NCI-H345 treated with DMSO at 0.1 percent for 48 hours (cell line): ENCODE measurements around the gene SRPX.

Source experiments
- DNase-seq: peaks from one replicate; lab custom pipeline; 2025; ENCODE audit not compliant: unreplicated experiment; lab: John Stamatoyannopoulos, UW

SRPX gene

GRCh38 chrX:38142610-38143009 lies 78.1 kb downstream of the SRPX start:
- no peak for DNase-seq

GRCh38 chrX:38138900-38139299 lies 81.8 kb downstream of the SRPX start:
- no peak for DNase-seq

GRCh38 chrX:38138157-38138891 lies 82.3 kb downstream of the SRPX start:
- no peak for DNase-seq

- no peak for DNase-seq
These were observed 91.3 kb downstream of the SRPX start for GRCh38 chrX:38129366-38129765.

- no peak for DNase-seq
These were observed 92.7 kb downstream of the SRPX start for GRCh38 chrX:38127961-38128360.

- DNase-seq = no peak
These were observed 94.5 kb downstream of the SRPX start for GRCh38 chrX:38126179-38126578.

GRCh38 chrX:38124000-38124399 lies 96.7 kb downstream of the SRPX start:
- DNase-seq = no peak

- no peak for DNase-seq
These were observed 103.2 kb downstream of the SRPX start for GRCh38 chrX:38117485-38117884.

GRCh38 chrX:38116706-38117105 lies 104.0 kb downstream of the SRPX start:
- no peak for DNase-seq

GRCh38 chrX:38112566-38112965 lies 108.1 kb downstream of the SRPX start:
- peak; percentile 64 for DNase-seq

- DNase-seq = no peak
These were observed 109.5 kb downstream of the SRPX start for GRCh38 chrX:38111196-38111595.

- no peak for DNase-seq
These were observed 110.4 kb downstream of the SRPX start for GRCh38 chrX:38110231-38110630.

- DNase-seq = no peak
These were observed 111.4 kb downstream of the SRPX start for GRCh38 chrX:38109042-38109898.

GRCh38 chrX:38108364-38108763 lies 112.3 kb downstream of the SRPX start:
- DNase-seq = no peak

GRCh38 chrX:38106991-38107655 lies 113.5 kb downstream of the SRPX start:
- no peak for DNase-seq

- DNase-seq = no peak
These were observed 115.4 kb downstream of the SRPX start for GRCh38 chrX:38105216-38105725.

- DNase-seq = no peak
These were observed 116.5 kb downstream of the SRPX start for GRCh38 chrX:38103857-38104812.

- DNase-seq = no peak
These were observed 117.8 kb downstream of the SRPX start for GRCh38 chrX:38102875-38103274.

- DNase-seq = no peak
These were observed 118.4 kb downstream of the SRPX start for GRCh38 chrX:38102240-38102639.

- no peak for DNase-seq
These were observed 121.0 kb downstream of the SRPX start for GRCh38 chrX:38099688-38100087.
